Subcutaneous preadipocyte (primary cell): Measurements from ENCODE around the gene UFL1. TPM values are rescaled to one million over a fixed set of nuclear protein-coding genes. Genes with fewer than 3 reads are reported as not detected.

Experiments used
- total RNA-seq: library from RNA; depleted of rRNA; stranded (reverse); fragments of >200 nt; gene quantifications from 2 replicates; pipeline ENCODE4 v1.2.3, GENCODE V29; 2012

Gene UFL1
- total RNA-seq, result 23.5 and 28.7 TPM in 2 replicates

DNA sequence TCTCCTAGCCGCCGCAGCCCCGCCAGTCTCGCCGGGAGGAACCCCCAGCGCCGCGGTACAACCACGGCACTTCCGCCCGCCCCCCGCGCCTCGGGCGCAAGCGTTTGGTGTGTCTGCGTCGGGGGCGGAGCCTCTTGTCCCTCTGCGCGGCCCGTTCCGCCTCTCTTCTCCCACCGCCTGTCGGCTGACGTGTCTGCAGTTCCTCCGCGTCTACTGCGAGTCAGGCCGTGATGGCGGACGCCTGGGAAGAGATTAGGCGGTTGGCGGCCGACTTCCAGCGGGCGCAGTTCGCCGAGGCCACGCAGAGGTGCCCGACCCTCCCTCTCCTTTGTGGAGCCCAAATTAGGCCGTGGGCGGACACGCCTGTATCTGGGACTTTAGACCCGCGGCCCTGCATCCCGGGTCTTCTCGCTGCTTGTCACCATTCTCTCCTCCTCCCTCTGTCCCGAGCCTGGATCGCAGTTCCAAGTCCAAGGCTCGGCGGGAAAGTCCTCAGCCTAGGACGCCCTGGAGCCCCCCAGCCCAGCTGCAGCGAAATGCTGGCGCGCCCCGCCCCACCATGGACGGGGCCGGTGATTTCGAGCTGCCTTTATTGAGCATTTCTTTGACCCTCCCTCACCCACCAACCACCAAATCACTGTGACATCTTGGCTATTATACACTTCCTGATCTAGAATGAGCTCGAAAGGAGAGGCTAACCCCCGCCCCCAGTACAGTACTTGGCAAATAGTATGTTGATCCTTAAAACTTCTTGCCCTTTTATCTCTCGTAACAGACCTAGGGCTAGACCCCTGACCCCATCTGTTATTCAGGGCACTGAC is at the start of gene UFL1:
Gene UFL1, plus strand, starts transcription at position 163 of the 821 bp plus-strand sequence. Its CDS starts 68 bp downstream, at position 231.

DNA sequence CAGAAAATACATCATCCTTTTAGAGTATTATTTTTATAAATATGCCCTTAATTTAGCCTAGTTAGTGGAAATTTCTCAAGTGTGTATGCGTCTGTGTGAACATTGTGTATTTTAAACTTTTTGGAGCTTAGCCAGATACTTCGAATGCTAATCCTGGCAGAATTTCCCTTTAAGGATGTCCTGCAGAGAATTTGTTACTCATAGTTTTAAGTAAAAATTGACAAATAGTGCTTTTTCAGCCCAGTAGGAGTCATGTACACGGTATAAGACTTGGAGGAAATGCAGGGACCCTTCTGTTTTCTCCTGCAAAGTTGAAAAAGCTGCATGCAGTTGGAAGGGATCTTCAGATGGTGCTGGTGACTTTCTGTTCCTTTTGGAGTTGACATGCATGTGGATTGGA is 41.3 kb downstream of the UFL1 start, which contains the start of gene FHL5:
Gene FHL5, plus strand, starts transcription at position 243 of the 400 bp plus-strand sequence. CDS start 40,486 bp downstream, outside the sequence.

Other genes starting within 250 kb of the UFL1 start
- gene FHL5, start 41.3 kb downstream of the UFL1 start, total RNA-seq, result under 0.01 TPM in 1 of 2 replicates, not detected in the other